ENCODE data around the gene FARP1.

- TF ChIP-seq, protein P1, sequence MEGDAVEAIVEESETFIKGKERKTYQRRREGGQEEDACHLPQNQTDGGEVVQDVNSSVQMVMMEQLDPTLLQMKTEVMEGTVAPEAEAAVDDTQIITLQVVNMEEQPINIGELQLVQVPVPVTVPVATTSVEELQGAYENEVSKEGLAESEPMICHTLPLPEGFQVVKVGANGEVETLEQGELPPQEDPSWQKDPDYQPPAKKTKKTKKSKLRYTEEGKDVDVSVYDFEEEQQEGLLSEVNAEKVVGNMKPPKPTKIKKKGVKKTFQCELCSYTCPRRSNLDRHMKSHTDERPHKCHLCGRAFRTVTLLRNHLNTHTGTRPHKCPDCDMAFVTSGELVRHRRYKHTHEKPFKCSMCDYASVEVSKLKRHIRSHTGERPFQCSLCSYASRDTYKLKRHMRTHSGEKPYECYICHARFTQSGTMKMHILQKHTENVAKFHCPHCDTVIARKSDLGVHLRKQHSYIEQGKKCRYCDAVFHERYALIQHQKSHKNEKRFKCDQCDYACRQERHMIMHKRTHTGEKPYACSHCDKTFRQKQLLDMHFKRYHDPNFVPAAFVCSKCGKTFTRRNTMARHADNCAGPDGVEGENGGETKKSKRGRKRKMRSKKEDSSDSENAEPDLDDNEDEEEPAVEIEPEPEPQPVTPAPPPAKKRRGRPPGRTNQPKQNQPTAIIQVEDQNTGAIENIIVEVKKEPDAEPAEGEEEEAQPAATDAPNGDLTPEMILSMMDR (IDR thresholded peaks at IDR 0.05), result no peak
- TF ChIP-seq USF2 (CRISPR knock-in tag; IDR thresholded peaks at IDR 0.05), result no peak
- TF ChIP-seq, protein P2, sequence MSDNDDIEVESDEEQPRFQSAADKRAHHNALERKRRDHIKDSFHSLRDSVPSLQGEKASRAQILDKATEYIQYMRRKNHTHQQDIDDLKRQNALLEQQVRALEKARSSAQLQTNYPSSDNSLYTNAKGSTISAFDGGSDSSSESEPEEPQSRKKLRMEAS (CRISPR knock-in tag; IDR thresholded peaks at IDR 0.05), result no peak
- no peak for TF ChIP-seq ZNF121 (CRISPR knock-in tag; IDR thresholded peaks at IDR 0.05)
- no peak for TF ChIP-seq CBFB (CRISPR knock-in tag; IDR thresholded peaks at IDR 0.05; ENCODE audit: low read depth)
Measured at GRCh38 chr13:98297745-98298144, 154.9 kb downstream of the FARP1 start.

Data from WTC11 (cell line).